Smooth muscle cell (in vitro differentiated cells): ENCODE measurements around the gene KCNIP3. TPM values are rescaled to one million over a fixed set of nuclear protein-coding genes. Genes with fewer than 3 reads are reported as not detected.
"Not testable (repeated sequence)": the region's sequence is repeated elsewhere in the genome, so short reads cannot be mapped to it uniquely, and the experiment has no call there.

ENCODE experiments used
- DNase-seq: peaks from one replicate; lab custom pipeline; 2025; ENCODE audit not compliant: unreplicated experiment; lab: John Stamatoyannopoulos, UW
- H2AFZ ChIP-seq: fragments of 200-600 bp; sonication (generic); 2 replicates; pipeline ENCODE4 v1.6.0; 2016; ENCODE audit warnings: antibody characterized with exemption, low read depth, mild to moderate bottlenecking
- H3F3A ChIP-seq: fragments of 200-600 bp; sonication (generic); 2 replicates; pipeline ENCODE4 v1.6.0; 2017; ENCODE audit warnings: antibody characterized with exemption, low read depth
- H3K27ac ChIP-seq: fragments of 200-600 bp; sonication (generic); 2 replicates; pipeline ENCODE4 v1.5.1; 2016; ENCODE audit warnings: low read depth, mild to moderate bottlenecking
- H3K27me3 ChIP-seq: fragments of 200-600 bp; sonication (generic); 2 replicates; pipeline ENCODE4 v1.6.1; 2016; ENCODE audit warnings: low read depth, mild to moderate bottlenecking
- H3K36me3 ChIP-seq: fragments of 200-600 bp; sonication (generic); 2 replicates; pipeline ENCODE4 v1.5.1; 2016; ENCODE audit warnings: low read depth
- H3K4me1 ChIP-seq: fragments of 200-600 bp; sonication (generic); 2 replicates; pipeline ENCODE4 v1.5.1; 2016; ENCODE audit warnings: low read depth
- H3K4me2 ChIP-seq: fragments of 200-600 bp; sonication (generic); 2 replicates; pipeline ENCODE4 v1.6.0; 2016; ENCODE audit warnings: mild to moderate bottlenecking
- H3K4me3 ChIP-seq: fragments of 200-600 bp; sonication (generic); 2 replicates; pipeline ENCODE4 v1.5.1; 2016; ENCODE audit warnings: mild to moderate bottlenecking
- H3K79me2 ChIP-seq: fragments of 200-600 bp; sonication (generic); 2 replicates; pipeline ENCODE4 v1.6.0; 2016; ENCODE audit warnings: low read depth, mild to moderate bottlenecking
- H3K9ac ChIP-seq: fragments of 200-600 bp; sonication (generic); 2 replicates; pipeline ENCODE4 v1.6.0; 2016; ENCODE audit warnings: low read depth
- H3K9me3 ChIP-seq: fragments of 200-600 bp; sonication (generic); replicated peaks from 2 replicates; pipeline ENCODE4 v1.5.1; 2016; ENCODE audit warnings: low read depth
- H4K20me1 ChIP-seq: fragments of 200-600 bp; sonication (generic); 2 replicates; pipeline ENCODE4 v1.6.0; 2016; ENCODE audit warnings: low read depth
- WGBS: methylation state at CpG from one replicate; pipeline ENCODE4 v1.1.7; 2016; ENCODE audit warnings: low lambda C conversion rate; 5-methylcytosine and 5-hydroxymethylcytosine counted together
- polyA plus RNA-seq: library from polyadenylated mRNA; unstranded; fragments of >200 nt; fragmentation: Nextera tagmentation; extraction: Ambion mirVana; gene quantifications from 2 replicates; pipeline ENCODE4 v1.2.1, GENCODE V29; 2016
- total RNA-seq: library from RNA; depleted of rRNA; stranded (reverse); fragments of >200 nt; gene quantifications from 2 replicates; pipeline ENCODE4 v1.2.3, GENCODE V29; 2014
- TF ChIP-seq, protein P1 (sequence below): fragments of 200-600 bp; sonication (generic); IDR thresholded peaks from 2 replicates; pipeline ENCODE4 v1.5.1; 2017; ENCODE audit warnings: borderline replicate concordance, mild to moderate bottlenecking, antibody characterized with exemption; ENCODE audit not compliant: insufficient read depth, poor library complexity, severe bottlenecking

KCNIP3 gene
- total and polyA plus RNA-seq, 2 experiments from 2014 or later, result 1.1 to 7.6 TPM

DNA sequence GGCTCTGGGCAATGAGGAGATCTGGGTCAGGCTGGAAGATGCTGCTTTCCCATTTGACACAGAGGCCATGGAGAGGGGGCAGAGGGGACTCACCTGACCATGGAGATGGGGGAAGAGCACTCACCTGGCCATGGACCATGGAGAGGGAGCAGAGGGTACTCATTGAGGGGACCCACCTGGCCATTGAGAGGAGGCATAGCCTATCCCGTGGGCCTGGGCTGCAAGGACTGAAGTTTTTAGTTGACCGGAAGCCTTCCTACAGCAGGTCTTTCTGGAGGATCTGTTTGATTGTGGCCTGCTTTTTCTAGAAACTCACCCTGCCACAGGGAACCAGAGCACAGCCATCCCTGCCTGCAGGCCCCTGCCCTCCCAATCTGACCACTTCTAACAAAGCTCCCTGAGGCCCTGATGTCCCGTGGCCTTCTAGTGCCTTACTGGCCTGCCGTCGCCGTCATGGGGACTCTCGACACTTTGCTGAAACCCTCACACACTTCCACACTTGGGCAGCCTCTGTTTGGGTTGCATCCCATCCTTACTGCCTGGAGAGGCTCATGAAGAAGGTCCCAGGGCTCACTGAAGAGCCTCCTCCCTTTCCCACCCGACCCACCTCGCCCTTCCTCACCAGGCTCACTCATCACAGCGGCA is 28.0 kb upstream of the KCNIP3 start:
- TF ChIP-seq, protein P1, sequence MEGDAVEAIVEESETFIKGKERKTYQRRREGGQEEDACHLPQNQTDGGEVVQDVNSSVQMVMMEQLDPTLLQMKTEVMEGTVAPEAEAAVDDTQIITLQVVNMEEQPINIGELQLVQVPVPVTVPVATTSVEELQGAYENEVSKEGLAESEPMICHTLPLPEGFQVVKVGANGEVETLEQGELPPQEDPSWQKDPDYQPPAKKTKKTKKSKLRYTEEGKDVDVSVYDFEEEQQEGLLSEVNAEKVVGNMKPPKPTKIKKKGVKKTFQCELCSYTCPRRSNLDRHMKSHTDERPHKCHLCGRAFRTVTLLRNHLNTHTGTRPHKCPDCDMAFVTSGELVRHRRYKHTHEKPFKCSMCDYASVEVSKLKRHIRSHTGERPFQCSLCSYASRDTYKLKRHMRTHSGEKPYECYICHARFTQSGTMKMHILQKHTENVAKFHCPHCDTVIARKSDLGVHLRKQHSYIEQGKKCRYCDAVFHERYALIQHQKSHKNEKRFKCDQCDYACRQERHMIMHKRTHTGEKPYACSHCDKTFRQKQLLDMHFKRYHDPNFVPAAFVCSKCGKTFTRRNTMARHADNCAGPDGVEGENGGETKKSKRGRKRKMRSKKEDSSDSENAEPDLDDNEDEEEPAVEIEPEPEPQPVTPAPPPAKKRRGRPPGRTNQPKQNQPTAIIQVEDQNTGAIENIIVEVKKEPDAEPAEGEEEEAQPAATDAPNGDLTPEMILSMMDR, result no peak
- Histone ChIP-seq H3K4me2 (no peak overlapping the region), H3K4me3 (no peak overlapping the region), H3K27me3 (no peaks in the 10 kb centered on the region), H3K36me3 (no peaks in the 10 kb centered on the region), H2AFZ (no peak overlapping the region), H3K79me2 (no peaks in the 10 kb centered on the region), H3K4me1 (no peaks in the 10 kb centered on the region), H3F3A (no peaks in the 10 kb centered on the region), H3K9ac (no peak overlapping the region), H3K9me3 (no peaks in the 10 kb centered on the region), H4K20me1 (no peaks in the 10 kb centered on the region), H3K27ac (no peak overlapping the region)
- WGBS, result 93% methylated on average over 10 of the region's 10 CpGs
- DNase-seq, result no peak

DNA sequence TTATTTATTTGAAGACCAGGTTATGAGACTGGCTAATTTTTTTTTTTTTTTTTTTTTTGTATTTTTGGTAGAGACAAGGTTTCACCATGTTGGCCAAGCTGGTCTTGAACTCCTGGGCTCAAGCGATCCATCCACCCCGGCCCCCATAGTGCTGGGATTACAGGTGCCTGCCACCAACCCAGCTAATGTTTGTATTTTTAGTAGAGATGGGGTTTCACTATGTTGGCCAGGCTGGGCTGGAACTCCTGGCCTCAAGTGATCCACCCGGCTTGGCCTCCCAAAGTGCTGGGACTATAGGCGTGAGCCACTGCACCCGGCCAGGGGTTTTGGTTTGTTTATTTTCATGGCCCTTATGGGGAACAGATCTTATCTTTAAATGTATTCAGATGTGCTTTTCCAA is 27.4 kb upstream of the KCNIP3 start:
- not testable (repeated sequence) for H3K4me3 ChIP-seq, H3K4me2 ChIP-seq, H3F3A ChIP-seq, H3K27me3 ChIP-seq, H4K20me1 ChIP-seq, H3K36me3 ChIP-seq, H3K79me2 ChIP-seq, H3K4me1 ChIP-seq, H2AFZ ChIP-seq, H3K27ac ChIP-seq, H3K9ac ChIP-seq, DNase-seq, H3K9me3 ChIP-seq
- 94% methylated on average over 5 of the region's 5 CpGs for WGBS

DNA sequence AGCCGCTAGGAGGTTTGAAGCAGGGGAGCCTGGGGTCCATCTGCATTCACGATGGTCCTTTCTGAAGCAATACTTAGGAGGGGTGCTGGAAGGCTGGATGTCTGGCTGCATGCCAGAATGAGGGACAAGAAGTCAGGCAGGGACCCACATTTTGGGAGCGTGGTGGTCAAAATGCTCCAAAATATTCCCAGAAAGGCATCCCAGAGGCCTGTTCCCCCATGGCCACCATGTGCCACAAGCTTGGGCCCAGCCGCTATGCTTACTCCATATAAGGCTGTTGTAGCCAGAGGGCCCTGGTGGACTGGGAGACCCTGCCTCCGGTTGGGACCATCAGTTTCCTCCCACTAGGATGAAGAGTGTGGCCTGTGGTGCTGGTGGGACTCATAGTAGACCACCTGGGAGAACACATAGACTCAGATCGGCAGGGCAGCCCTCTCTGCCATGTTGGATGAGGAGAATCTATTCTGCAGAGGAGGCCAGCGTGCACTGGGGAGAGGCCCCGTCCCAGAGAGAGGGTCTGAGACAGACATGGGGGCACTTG is 26.5 kb upstream of the KCNIP3 start:
- no peaks in the 10 kb centered on the region for H3K79me2 ChIP-seq
- no peaks in the 10 kb centered on the region for H3K36me3 ChIP-seq
- H3K4me2 ChIP-seq, result no peak overlapping the region
- H3K9ac ChIP-seq, result no peak overlapping the region
- H3K4me1 ChIP-seq, result no peaks in the 10 kb centered on the region
- TF ChIP-seq, protein P1, result no peak
- no peak overlapping the region for H2AFZ ChIP-seq
- DNase-seq, result no peak
- H3K4me3 ChIP-seq, result no peak overlapping the region
- no peaks in the 10 kb centered on the region for H3K9me3 ChIP-seq
- H3K27me3 ChIP-seq, result no peaks in the 10 kb centered on the region
- H4K20me1 ChIP-seq, result no peaks in the 10 kb centered on the region
- H3K27ac ChIP-seq, result no peak overlapping the region
- H3F3A ChIP-seq, result no peaks in the 10 kb centered on the region
- WGBS, result 93% methylated on average over 8 of the region's 8 CpGs

DNA sequence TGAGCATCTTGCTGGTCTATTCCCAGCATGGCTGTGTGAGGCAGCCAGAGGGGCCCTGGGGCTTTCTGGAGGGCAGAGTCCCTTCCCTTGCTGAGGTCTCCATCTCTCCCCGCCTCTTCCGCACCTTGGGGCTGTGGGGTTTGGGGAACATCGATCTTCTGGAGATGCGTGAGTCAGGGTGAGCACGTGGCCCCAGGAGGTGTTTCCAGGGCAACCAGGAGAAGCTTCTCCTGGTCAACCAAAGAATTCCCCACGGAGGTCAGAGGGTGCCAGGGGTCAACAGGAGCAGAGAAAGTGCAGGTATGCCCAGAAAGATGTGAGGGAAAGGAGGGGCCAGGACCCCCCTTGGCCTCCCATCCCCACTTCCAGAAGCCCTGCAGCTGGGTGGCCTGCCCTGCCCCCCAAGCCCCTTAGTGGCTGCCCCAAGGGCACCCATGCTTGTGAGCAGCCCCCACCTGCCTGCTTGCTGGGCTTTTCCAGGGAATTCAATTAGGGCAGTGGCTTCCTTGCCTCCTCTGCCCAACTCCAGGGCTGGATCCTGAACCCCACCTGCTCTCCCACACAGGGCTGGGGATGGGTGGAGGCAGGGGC is 25.7 kb upstream of the KCNIP3 start:
- H4K20me1 ChIP-seq, result no peaks in the 10 kb centered on the region
- 75% methylated on average over 6 of the region's 6 CpGs for WGBS
- no peak overlapping the region for H3K4me2 ChIP-seq
- H3K79me2 ChIP-seq, result no peaks in the 10 kb centered on the region
- H3K9ac ChIP-seq, result no peak overlapping the region
- no peaks in the 10 kb centered on the region for H3F3A ChIP-seq
- no peak overlapping the region for H2AFZ ChIP-seq
- no peaks in the 10 kb centered on the region for H3K27me3 ChIP-seq
- no peaks in the 10 kb centered on the region for H3K36me3 ChIP-seq
- no peak for DNase-seq
- H3K9me3 ChIP-seq, result no peaks in the 10 kb centered on the region
- TF ChIP-seq, protein P1, result no peak
- no peak overlapping the region for H3K27ac ChIP-seq
- H3K4me1 ChIP-seq, result no peaks in the 10 kb centered on the region
- H3K4me3 ChIP-seq, result no peak overlapping the region
